Measurements from ENCODE around the gene IMPDH1. TPM values are rescaled to one million over a fixed set of nuclear protein-coding genes. Genes with fewer than 3 reads are reported as not detected.

Gene IMPDH1
- total and polyA plus RNA-seq, 10 of the 15 experiments (the other 5 are each of a cell fraction or from before 2014, with no cell fraction given) = 0.50 to 61.3 (median 41.8) TPM

DNA sequence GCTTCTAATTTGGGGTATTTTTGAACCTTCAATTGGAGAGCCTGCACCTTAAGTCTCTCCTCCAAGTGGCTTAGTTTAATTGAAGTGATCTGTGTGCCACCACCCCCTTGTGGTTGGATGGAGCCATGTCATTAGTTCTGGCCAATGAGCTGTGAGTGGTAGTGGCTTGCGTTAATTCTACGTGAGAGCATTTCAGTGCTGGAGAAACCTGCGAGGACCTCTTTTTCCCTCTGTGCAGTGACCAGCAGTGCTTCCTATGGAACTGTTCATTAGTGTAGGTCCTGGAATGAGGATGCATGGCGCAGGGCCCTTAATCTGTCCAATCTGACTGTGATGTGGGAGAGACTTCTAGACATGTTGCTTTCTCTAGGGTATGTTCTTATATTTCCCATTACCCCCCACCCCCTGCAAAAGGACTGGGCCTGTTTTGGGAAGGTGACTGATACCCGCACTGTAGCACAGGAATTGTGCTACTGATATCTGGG lies 49.7 kb upstream of the IMPDH1 start:
- SMC1A ChIA-PET (ENCODE audit: uncharacterized antibody, unreplicated experiment) = interaction anchor here (0.6 to 4.2 kb wide), 23 partner anchors 9 to 424 kb away, joined by 3 to 296 read pairs (median 4); partner anchors contain the start of gene RBM28
- no peak overlapping the region for H2AFZ ChIP-seq (ENCODE audit: control insufficient read depth, low read depth, low read length)
- H3K9me3 ChIP-seq (replicated peaks; ENCODE audit: control insufficient read depth, insufficient read depth, low read length) = no peaks in the 10 kb centered on the region
- H3K4me1 ChIP-seq (ENCODE audit: control insufficient read depth, insufficient read depth, low read length) = peaks cover 26% of the 10 kb centered on the region
- ATAC-seq (peak; percentile 72), DNase-seq (ENCODE audit: low read depth, low spot score) (peak; percentile 57), FAIRE-seq (peak; percentile 31)
- H3K4me3 ChIP-seq = peak overlapping the region; percentile 78
- intact Hi-C loops (cut with micrococcal nuclease; ENCODE audit: unreplicated experiment) (loop anchor here (1.0 to 10.0 kb wide), 3 partner anchors 32 to 425 kb away; no protein-coding TSS in a partner anchor), in situ Hi-C loops (cut with MboI) (no loop called here)
- no peak overlapping the region for H3K9ac ChIP-seq (ENCODE audit: control insufficient read depth, insufficient read depth, low read length)
- TF ChIP-seq BHLHE40 (IDR thresholded peaks at IDR 0.05; ENCODE audit: borderline replicate concordance in 1 of 2, low read depth in 2 of 2, low read length in 1 of 2) (0 out of 4 replicates have a peak, but pooled peaks of 1 of the 2 experiments have one; percentile 4), MTA2 (IDR thresholded peaks at IDR 0.05; ENCODE audit: low read depth) (peak; percentile 26; the same call in 1 of the 2 replicates), NBN (IDR thresholded peaks at IDR 0.05) (0 out of 2 replicates have a peak, but pooled peaks have one; percentile 27), ZSCAN29 (IDR thresholded peaks at IDR 0.05) (no peak), SMARCA5 (IDR thresholded peaks at IDR 0.05) (peak; percentile 27; the same call in 1 of the 2 replicates), FOS (IDR thresholded peaks at IDR 0.05; ENCODE audit: borderline replicate concordance, extremely low read depth, insufficient read length) (no peak), CHD1 (IDR thresholded peaks at IDR 0.05; ENCODE audit: low read depth, low read length) (no peak), NFYB (IDR thresholded peaks at IDR 0.05; ENCODE audit: insufficient read depth, low read depth, low read length) (peak; percentile 94), RAD21 (IDR thresholded peaks at IDR 0.05; ENCODE audit: insufficient read depth, low read depth, low read length) (peak; percentile 82), SMC3 (IDR thresholded peaks at IDR 0.05; ENCODE audit: borderline replicate concordance, low read length) (peak; percentile 71; the same call in 1 of the 2 replicates), RB1 (IDR thresholded peaks at IDR 0.05; ENCODE audit: borderline replicate concordance) (peak; percentile 35; the same call in 1 of the 2 replicates), WRNIP1 (IDR thresholded peaks at IDR 0.05; ENCODE audit: borderline replicate concordance, low read depth, low read length) (peak; percentile 58; the same call in 1 of the 2 replicates), RUNX3 (IDR thresholded peaks at IDR 0.05; ENCODE audit: low read length) (peak; percentile 46; the same call in 1 of the 2 replicates), NFIC (IDR thresholded peaks at IDR 0.05; ENCODE audit: low read depth, low read length) (no peak), YY1 (IDR thresholded peaks at IDR 0.05; ENCODE audit: low read depth, low read length) (peak; percentile 64; the same call in 1 of the 2 replicates), ATF7 (IDR thresholded peaks at IDR 0.05; ENCODE audit: low read depth) (peak; percentile 26), SIN3A (IDR thresholded peaks at IDR 0.05; ENCODE audit: low read depth, low read length) (peak; percentile 69; the same call in 1 of the 2 replicates)
- TF ChIP-seq, protein P1, sequence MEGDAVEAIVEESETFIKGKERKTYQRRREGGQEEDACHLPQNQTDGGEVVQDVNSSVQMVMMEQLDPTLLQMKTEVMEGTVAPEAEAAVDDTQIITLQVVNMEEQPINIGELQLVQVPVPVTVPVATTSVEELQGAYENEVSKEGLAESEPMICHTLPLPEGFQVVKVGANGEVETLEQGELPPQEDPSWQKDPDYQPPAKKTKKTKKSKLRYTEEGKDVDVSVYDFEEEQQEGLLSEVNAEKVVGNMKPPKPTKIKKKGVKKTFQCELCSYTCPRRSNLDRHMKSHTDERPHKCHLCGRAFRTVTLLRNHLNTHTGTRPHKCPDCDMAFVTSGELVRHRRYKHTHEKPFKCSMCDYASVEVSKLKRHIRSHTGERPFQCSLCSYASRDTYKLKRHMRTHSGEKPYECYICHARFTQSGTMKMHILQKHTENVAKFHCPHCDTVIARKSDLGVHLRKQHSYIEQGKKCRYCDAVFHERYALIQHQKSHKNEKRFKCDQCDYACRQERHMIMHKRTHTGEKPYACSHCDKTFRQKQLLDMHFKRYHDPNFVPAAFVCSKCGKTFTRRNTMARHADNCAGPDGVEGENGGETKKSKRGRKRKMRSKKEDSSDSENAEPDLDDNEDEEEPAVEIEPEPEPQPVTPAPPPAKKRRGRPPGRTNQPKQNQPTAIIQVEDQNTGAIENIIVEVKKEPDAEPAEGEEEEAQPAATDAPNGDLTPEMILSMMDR (IDR thresholded peaks at IDR 0.05 in 2 of 3, conservative IDR thresholded peaks at IDR 0.05 in 1 of 3; ENCODE audit: control insufficient read depth in 2 of 3, extremely low read depth in 1 of 3, insufficient read depth in 1 of 3, low read depth in 3 of 3, low read length in 3 of 3) = peak; percentile 71 to 76 (median 75)
- peaks cover 0 to 4% of the 10 kb centered on the region in 2 experiments; a peak in 1 of 4 replicates for H3K36me3 ChIP-seq (ENCODE audit: control insufficient read depth in 2 of 2, insufficient read depth in 2 of 2, low read length in 1 of 2)
- BruUV-seq (replicated peaks) = no TSS peak
- POLR2A ChIA-PET = interaction anchor here (0.7 to 1.4 kb wide), 5 partner anchors 15 to 34 kb away, joined by 3 to 5 read pairs (median 4); no protein-coding TSS in a partner anchor
- H3K4me2 ChIP-seq (ENCODE audit: control insufficient read depth, insufficient read depth) = peak overlapping the region; percentile 73
- no peaks in the 10 kb centered on the region for H3K27me3 ChIP-seq (replicated peaks in 1 of 2; ENCODE audit: control insufficient read depth in 2 of 2, insufficient read depth in 2 of 2, low read length in 1 of 2)
- H3K79me2 ChIP-seq (ENCODE audit: control insufficient read depth, insufficient read depth, low read length) = peaks cover 54% of the 10 kb centered on the region
- RAD21 ChIA-PET (ENCODE audit: unreplicated experiment) = interaction anchor here (0.6 to 3.2 kb wide), 12 partner anchors 10 to 424 kb away, joined by 3 to 216 read pairs (median 4); no protein-coding TSS in a partner anchor
- CTCF ChIA-PET = interaction anchor here (0.6 to 4.2 kb wide), 24 partner anchors 8 to 582 kb away, joined by 3 to 463 read pairs (median 5); partner anchors contain the start of genes ATP6V1F, CALU and IMPDH1
- 5% methylated on average over 5 of the region's 5 CpGs for WGBS (ENCODE audit: insufficient coverage, insufficient replicate concordance, low lambda C conversion rate, missing lambda C conversion rate)
- no peaks in the 10 kb centered on the region for H4K20me1 ChIP-seq (ENCODE audit: control insufficient read depth, insufficient read depth)
- H3K27ac ChIP-seq (ENCODE audit: control insufficient read depth, insufficient read depth) = no peak overlapping the region; the same call in 1 of the 2 replicates

Measured in GM12878 (cell line).